ENCODE data around the gene MPL.

DNA sequence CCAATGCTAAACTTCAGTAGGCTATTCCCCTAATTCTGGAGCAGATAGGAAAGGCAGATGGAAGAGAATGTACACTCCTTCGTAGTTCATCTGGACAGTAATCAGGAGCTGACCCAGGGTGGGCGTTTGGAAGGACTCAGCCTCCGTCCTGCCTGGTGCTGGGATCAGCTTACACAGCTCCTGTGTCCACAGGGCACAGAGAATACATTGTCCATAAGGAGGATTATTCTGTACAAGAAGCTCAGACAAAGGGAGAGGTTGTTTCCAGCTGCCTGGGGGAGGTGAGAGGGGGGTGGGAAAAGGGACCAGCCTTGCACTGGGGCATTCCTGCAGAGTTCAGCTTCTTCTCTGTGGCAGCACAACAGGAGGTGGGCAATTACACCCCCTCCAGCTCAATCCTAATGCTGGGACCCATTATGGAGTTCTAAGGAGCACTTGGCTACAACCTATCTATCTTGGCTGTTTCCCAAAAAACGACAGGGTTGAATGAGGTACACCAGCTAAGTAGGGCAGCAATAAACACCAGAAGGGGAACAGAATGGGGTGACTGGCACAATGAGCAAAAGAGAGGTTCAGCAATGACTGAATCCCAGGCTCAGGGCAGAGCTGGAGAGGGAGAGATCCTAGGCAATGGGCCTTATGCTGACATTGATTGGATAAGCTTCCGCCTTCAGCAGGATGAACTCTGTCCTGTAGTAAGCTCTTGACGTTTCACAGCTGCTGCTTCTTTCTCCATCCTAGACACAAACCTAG is 44.6 kb downstream of the MPL start:
- TF ChIP-seq POLR2A (IDR thresholded peaks at IDR 0.05) = no peak
- no peak for TF ChIP-seq EP300 (IDR thresholded peaks at IDR 0.05)
- TF ChIP-seq, protein P1, sequence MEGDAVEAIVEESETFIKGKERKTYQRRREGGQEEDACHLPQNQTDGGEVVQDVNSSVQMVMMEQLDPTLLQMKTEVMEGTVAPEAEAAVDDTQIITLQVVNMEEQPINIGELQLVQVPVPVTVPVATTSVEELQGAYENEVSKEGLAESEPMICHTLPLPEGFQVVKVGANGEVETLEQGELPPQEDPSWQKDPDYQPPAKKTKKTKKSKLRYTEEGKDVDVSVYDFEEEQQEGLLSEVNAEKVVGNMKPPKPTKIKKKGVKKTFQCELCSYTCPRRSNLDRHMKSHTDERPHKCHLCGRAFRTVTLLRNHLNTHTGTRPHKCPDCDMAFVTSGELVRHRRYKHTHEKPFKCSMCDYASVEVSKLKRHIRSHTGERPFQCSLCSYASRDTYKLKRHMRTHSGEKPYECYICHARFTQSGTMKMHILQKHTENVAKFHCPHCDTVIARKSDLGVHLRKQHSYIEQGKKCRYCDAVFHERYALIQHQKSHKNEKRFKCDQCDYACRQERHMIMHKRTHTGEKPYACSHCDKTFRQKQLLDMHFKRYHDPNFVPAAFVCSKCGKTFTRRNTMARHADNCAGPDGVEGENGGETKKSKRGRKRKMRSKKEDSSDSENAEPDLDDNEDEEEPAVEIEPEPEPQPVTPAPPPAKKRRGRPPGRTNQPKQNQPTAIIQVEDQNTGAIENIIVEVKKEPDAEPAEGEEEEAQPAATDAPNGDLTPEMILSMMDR (IDR thresholded peaks at IDR 0.05) = no peak
